ENCODE measurements around the gene LRRC52. TPM values are rescaled to one million over a fixed set of nuclear protein-coding genes. Genes with fewer than 3 reads are reported as not detected.

The LRRC52 gene, protein sequence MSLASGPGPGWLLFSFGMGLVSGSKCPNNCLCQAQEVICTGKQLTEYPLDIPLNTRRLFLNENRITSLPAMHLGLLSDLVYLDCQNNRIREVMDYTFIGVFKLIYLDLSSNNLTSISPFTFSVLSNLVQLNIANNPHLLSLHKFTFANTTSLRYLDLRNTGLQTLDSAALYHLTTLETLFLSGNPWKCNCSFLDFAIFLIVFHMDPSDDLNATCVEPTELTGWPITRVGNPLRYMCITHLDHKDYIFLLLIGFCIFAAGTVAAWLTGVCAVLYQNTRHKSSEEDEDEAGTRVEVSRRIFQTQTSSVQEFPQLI
- not detected for total RNA-seq

DNA sequence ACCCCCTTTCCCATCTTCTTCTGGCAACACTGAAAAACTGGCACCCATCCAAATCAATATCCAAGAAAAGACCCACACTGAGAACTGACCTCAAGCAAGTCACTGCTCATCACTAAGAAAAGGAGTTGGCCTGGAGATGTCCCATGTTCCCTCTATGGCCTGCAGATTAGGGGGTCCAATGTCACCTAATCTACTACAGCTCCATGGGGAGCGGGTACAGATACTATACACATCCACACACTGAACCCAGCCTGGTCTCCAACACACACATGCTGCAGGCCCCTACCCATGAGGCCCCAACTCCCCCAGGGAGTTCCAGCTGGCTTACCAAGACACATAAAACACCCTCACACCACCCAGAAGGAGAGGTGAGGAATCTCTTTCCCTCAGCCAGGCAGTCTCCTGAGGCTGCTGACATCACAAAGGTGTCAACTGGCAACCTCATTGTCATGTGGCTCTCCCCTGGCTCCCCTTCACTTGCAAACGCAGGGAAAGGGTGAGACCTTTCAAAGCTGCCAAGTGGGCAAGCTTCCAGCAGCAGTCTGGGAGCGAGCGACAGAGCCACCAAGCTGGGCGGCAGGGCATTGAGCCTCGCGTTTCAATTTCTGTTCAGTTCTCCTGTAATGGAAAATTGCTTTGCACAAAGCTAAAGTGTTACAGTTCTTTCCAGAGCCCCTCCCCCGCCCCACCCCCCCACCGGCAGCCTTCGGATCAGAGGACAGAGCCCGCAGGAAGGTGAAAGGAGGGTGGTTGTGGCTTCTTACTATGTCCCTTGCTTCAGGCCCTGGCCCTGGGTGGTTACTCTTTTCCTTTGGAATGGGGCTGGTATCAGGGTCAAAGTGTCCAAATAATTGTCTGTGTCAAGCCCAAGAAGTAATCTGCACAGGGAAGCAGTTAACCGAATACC lies at the start of gene LRRC52:
TSS of gene LRRC52 (plus strand) at position 469 of the 907 bp plus-strand sequence. CDS start at position 766, 297 bp downstream.
- H3K36me3 Mint-ChIP-seq = no peaks in the 10 kb centered on the region
- peaks cover 66% of the 10 kb centered on the region for H3K27me3 Mint-ChIP-seq
- H3K4me1 Mint-ChIP-seq = no peaks in the 10 kb centered on the region
- ATAC-seq (no peak), DNase-seq (no peak)
- no peaks in the 10 kb centered on the region for H3K9me3 Mint-ChIP-seq (ENCODE audit: low read depth)
- H3K27ac Mint-ChIP-seq = no peak within 1 kb of the TSS
- no peak within 1 kb of the TSS for H3K4me3 Mint-ChIP-seq
- CTCF ChIA-PET = interaction anchor here (1.2 kb wide), 1 partner anchor 145 kb away, joined by 4 read pairs; no protein-coding TSS in a partner anchor

DNA sequence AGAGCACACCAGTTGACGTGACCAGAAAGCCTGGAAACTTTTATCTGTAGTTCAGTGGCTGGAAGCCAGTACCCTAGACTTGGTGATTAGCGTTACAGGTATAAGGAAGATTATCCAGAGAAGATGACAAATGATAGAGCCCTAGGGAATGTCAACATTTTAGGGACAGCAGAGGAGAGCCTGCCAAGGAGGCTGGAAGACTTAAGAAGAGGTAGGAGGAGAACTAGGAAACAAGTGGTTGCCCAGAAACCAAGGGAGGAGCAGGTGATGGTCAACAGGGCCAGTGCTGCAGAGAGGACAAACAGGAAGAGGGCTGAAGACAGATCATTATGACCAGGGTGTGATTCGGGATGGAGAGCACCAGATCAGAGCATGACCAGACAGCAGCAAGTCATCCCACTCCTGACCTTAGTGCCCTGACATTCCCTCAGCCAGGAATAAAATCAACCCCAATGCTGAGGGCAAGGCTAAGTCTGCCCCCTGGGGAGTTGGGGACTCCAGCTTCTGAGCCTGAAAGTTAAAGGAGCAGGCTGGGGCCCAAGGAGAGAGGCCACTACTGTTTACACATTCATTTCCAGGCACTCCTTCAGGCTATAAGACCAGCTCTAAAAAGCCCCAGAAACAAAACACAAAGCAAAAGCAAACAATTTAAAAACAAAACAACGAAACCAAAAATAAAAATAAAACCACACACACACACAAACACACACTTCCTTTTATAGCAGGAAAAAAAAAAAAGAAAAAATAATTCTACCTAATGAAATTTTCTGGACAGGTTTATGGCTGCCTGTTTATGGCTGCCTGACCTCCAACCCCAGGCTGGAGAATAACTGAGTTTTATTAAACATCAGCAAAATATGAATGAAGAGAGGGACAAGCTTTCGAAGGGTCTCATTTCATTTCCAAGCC lies 48.6 kb upstream of the LRRC52 start:
- H3K36me3 Mint-ChIP-seq = no peaks in the 10 kb centered on the region
- CTCF ChIA-PET = no interaction called here

DNA sequence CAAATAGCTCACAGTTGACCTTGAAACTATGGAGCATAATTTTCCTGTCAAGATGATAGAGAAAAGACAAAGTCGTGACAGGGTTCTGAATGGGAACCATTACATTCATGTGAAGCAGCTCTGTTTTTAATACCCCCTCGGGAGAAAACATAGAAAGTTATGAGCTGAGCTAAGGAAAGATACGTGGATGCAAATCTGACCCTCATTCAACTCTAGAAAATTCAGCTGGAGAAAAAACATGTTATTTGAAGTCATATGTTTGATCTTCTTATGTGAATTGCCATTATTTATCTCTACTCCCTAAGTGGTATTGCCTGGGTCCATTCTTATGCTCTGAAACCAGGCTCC lies 48.0 kb upstream of the LRRC52 start:
- CTCF ChIA-PET = no interaction called here

More for the DNA sequence above, 48.6 kb upstream of the LRRC52 start:
- Mint-ChIP-seq H3K27ac (no peak overlapping the region), H3K4me1 (peaks cover 4% of the 10 kb centered on the region), H3K27me3 (peaks cover 39% of the 10 kb centered on the region), H3K9me3 (ENCODE audit: low read depth) (no peaks in the 10 kb centered on the region), H3K4me3 (no peak overlapping the region)
- ATAC-seq (no peak), DNase-seq (no peak)

DNA sequence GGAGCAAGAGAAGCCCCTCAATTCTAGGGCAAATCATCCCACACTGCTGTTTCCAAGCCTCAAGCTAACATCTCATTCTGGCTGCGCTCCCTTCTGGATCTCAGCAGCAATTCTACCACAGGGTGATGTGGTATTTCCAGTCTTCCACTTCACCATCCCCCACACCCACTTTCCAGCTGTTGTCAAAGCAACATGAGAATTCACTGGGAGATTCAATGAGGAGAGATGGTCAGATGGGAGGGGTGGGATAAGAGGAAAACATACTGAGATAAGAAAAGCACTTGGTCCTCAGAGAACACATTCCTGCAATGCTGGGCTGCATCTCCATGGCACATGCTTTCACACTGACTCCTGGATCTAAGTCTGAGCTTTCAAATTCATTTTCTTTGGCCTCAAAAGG lies 47.3 kb upstream of the LRRC52 start:
- H3K36me3 Mint-ChIP-seq = no peaks in the 10 kb centered on the region
- H3K27me3 Mint-ChIP-seq = peaks cover 38% of the 10 kb centered on the region
- H3K27ac Mint-ChIP-seq = no peak overlapping the region
- DNase-seq = no peak
- H3K9me3 Mint-ChIP-seq (ENCODE audit: low read depth) = no peaks in the 10 kb centered on the region
- no peak for ATAC-seq
- CTCF ChIA-PET = no interaction called here
- no peak overlapping the region for H3K4me3 Mint-ChIP-seq
- H3K4me1 Mint-ChIP-seq = peaks cover 4% of the 10 kb centered on the region

More for the DNA sequence above, 48.0 kb upstream of the LRRC52 start:
- Mint-ChIP-seq H3K9me3 (ENCODE audit: low read depth) (no peaks in the 10 kb centered on the region), H3K4me1 (peaks cover 4% of the 10 kb centered on the region), H3K36me3 (no peaks in the 10 kb centered on the region), H3K27me3 (peaks cover 40% of the 10 kb centered on the region), H3K27ac (no peak overlapping the region), H3K4me3 (no peak overlapping the region)
- no peak for DNase-seq
- no peak for ATAC-seq

DNA sequence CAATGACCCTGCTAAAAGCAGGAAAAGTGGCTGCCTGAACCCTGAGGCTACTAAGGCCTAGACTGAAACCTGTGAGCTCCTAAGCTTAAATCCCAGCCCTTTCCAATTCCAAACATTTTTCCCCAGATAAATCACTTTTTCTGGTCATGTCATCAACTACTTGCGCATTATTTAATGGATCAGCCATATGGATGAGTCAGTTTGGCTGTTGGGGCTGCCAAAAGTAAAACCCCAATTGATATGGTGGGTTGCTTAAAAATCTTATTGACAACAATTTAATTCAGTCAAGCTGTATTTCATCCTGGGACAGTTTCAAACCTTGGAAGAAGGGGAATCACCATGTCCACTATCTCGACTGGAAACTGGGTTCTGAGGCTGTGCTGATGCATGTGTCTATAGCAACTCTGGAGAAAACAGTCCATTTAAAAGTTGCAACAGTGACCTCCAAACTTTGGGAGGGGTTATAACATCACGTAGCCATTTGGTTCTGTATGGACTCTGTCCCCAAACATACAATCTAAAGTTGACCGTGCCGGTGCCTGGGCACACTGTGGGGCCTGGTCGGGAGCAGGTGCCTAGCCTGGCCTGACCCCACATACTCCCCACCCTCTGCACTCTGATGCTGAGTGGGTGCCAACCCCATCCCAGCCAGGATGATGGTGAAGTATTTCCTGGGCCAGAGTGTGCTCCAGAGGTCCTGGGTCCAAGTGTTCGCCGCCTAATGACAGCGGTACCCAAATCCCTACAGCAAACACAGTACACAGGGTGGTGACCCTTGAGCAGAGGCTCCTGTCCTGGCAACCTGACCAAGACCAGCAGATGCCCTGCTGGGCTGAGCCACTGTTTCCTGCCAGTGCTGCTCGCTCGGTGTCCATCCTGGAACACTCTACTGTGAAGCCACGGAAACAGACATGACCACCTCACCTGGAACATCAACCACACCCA lies 46.5 kb upstream of the LRRC52 start:
- no peak for ATAC-seq
- no peak for DNase-seq
- no peak overlapping the region for H3K4me3 Mint-ChIP-seq
- CTCF ChIA-PET = no interaction called here
- H3K36me3 Mint-ChIP-seq = no peaks in the 10 kb centered on the region
- H3K4me1 Mint-ChIP-seq = peaks cover 4% of the 10 kb centered on the region
- H3K9me3 Mint-ChIP-seq (ENCODE audit: low read depth) = no peaks in the 10 kb centered on the region
- peaks cover 40% of the 10 kb centered on the region for H3K27me3 Mint-ChIP-seq
- no peak overlapping the region for H3K27ac Mint-ChIP-seq

DNA sequence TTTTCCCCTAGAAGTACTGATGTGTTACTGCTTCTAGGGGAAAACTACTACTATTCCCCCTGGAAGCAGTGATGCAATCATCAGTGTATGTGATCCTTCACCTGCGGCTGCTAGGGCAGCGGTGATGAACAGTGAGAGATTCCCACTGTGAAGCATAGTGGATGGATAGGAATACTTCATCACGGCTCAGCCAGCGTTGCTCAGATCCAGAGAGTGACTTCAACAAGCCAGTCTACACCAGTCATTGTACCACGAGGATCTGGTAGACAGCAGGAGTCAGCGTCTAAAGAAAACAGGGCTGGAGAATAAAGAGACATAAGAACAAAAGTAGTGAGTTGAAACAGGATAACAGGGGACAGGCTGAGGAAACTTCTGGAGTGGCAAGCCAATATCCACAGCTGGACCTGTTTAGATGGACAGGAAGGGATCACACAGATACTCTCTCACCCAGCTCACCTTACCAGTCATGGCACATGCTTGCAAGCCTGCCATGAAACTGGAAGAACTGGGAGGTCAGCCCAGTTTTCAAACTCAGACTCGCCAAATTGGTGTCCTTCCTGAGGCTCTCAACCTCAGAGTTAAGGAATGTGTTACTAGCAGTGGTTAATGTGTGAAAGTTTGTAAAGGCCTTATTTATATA lies 42.4 kb upstream of the LRRC52 start:
- ATAC-seq (no peak), DNase-seq (no peak)
- CTCF ChIA-PET = no interaction called here
- Mint-ChIP-seq H3K27me3 (peaks cover 35% of the 10 kb centered on the region), H3K4me3 (no peak overlapping the region), H3K9me3 (ENCODE audit: low read depth) (no peaks in the 10 kb centered on the region), H3K4me1 (no peaks in the 10 kb centered on the region), H3K36me3 (no peaks in the 10 kb centered on the region), H3K27ac (no peak overlapping the region)

DNA sequence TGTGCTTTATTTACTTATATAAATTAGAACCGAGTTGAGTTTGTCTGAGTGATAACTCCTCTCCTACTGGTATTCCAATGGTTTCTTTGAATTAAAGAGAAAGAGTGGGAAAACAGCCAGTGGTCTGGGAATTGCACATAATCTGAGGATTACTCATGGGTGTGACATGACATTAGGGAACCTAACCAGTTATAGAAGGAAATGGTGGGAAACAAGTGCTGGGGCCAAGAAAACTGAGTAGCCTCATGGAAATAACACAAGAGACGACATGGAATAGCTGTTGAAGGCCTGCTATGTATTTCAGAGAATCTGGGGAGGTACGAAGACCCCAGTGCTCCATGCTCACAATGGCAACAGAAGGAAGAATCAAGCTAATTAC lies 41.8 kb upstream of the LRRC52 start:
- Mint-ChIP-seq H3K9me3 (ENCODE audit: low read depth) (no peaks in the 10 kb centered on the region), H3K4me3 (no peak overlapping the region), H3K36me3 (no peaks in the 10 kb centered on the region), H3K27me3 (peaks cover 36% of the 10 kb centered on the region), H3K27ac (no peak overlapping the region), H3K4me1 (no peaks in the 10 kb centered on the region)
- CTCF ChIA-PET = no interaction called here
- ATAC-seq (no peak), DNase-seq (no peak)

DNA sequence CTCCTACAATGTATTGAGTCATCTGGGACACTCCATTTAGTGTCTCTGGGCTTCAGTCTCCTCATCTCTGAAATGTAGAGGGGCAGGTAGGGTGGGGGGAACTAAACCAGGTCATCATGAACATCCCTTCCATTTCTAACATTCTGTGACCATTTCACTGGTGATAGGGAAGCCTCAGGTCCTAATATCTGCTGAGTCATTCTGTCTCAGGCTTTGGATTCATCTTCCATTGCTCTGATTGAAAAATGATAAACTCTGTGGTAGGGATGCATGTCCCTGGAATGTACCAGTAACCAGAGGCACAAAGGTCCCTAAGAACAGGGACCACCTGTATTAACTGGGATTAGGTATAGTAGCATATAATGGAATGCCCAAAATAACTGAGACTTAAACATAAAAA lies 36.2 kb upstream of the LRRC52 start:
- no peaks in the 10 kb centered on the region for H3K4me1 Mint-ChIP-seq
- CTCF ChIA-PET = no interaction called here
- DNase-seq (no peak), ATAC-seq (no peak)
- H3K36me3 Mint-ChIP-seq = no peaks in the 10 kb centered on the region
- H3K4me3 Mint-ChIP-seq = no peak overlapping the region
- no peaks in the 10 kb centered on the region for H3K9me3 Mint-ChIP-seq (ENCODE audit: low read depth)
- peaks cover 39% of the 10 kb centered on the region for H3K27me3 Mint-ChIP-seq
- H3K27ac Mint-ChIP-seq = no peak overlapping the region

DNA sequence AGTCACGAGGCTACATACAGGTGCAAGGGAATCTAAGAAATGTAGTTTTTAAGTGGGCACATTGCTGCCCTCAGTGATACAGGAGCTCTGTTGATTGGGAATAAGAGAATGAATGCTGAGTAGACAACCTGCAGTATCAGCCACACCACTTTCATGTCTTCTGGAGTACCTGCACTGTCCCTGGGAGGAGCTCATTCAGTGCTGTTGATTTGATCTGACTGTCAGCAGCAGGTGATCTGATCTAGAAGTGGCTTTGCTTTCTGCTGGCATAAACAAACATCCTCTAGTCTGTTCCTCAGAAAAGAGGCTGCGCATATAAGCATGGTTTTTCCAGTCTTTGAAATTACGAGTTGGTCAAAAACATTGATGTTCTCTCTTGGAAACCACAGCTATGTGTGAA lies 35.5 kb upstream of the LRRC52 start:
- Mint-ChIP-seq H3K36me3 (no peaks in the 10 kb centered on the region), H3K4me3 (no peak overlapping the region), H3K27ac (no peak overlapping the region), H3K4me1 (no peaks in the 10 kb centered on the region), H3K27me3 (peaks cover 36% of the 10 kb centered on the region), H3K9me3 (ENCODE audit: low read depth) (no peaks in the 10 kb centered on the region)
- no peak for ATAC-seq
- CTCF ChIA-PET = no interaction called here
- no peak for DNase-seq

DNA sequence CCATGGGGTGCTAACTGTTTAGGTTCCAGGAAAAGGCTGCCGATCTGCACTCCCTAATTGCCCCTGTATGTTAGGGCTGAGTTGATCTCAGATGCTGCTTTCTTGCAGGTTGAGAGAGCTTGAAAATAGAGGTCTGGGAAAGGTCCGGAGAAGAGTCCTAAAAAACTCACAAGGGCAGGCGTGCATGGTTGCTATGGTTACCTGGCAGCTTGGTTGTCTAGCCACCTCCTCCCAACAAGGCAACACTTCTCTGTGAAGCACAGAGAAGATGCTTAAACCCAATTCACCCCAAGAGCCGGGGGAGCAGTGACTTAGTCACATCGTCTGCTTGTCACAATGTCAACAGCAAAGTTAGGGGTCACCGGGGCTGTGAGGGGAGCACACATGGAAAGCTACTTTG lies 31.0 kb upstream of the LRRC52 start:
- H3K27me3 Mint-ChIP-seq = peaks cover 16% of the 10 kb centered on the region
- no peak overlapping the region for H3K4me3 Mint-ChIP-seq
- no peak for ATAC-seq
- no peaks in the 10 kb centered on the region for H3K4me1 Mint-ChIP-seq
- no peaks in the 10 kb centered on the region for H3K36me3 Mint-ChIP-seq
- H3K27ac Mint-ChIP-seq = no peak overlapping the region
- DNase-seq = no peak
- H3K9me3 Mint-ChIP-seq (ENCODE audit: low read depth) = no peaks in the 10 kb centered on the region
- CTCF ChIA-PET = no interaction called here

DNA sequence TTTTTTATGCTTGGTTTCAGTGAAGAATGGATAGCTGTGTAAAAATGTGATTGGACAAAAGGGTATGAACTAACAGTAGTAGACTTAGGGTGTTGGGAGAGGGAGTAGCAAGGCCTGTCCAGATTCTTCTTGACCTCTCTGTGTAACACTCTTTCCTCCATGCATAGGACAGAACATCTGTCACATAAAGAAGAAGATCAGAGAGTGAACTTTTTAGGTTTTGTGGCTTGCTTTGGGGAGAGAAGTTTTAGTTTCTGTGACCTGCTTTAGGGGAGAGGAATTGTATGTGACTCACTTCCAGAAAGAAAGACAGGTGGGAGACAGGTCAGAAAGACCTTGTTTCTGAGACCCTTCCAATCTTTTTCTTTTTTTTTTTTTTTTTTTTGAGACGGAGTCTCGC lies 27.3 kb upstream of the LRRC52 start:
- Mint-ChIP-seq H3K4me3 (no peak overlapping the region), H3K27ac (no peak overlapping the region), H3K27me3 (peaks cover 17% of the 10 kb centered on the region), H3K4me1 (no peaks in the 10 kb centered on the region), H3K36me3 (no peaks in the 10 kb centered on the region), H3K9me3 (ENCODE audit: low read depth) (no peaks in the 10 kb centered on the region)
- CTCF ChIA-PET = interaction anchor here (0.7 kb wide), 1 partner anchor 14 kb away, joined by 3 read pairs; no protein-coding TSS in a partner anchor
- no peak for DNase-seq
- ATAC-seq = no peak

DNA sequence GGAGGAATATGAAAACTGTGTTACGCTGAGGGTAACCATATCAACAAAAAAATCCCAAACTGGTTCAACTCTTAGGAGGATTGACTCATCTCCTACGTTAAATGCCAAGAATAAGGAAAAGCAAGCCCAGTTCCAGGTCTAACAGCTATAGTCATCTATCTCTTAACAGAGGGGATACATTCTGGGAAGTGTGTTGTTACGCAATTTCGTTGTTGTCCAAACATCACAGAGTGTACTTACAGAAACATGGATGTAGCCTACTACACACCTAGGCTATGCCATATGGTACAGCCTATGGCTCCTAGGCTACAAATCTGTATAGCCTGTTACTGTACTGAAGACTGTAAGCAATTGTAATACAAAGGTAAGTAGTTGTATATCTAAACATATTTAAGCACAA lies 23.2 kb upstream of the LRRC52 start:
- no peak overlapping the region for H3K27ac Mint-ChIP-seq
- ATAC-seq = no peak

More for the DNA sequence above, 23.2 kb upstream of the LRRC52 start:
- Mint-ChIP-seq H3K9me3 (ENCODE audit: low read depth) (no peaks in the 10 kb centered on the region), H3K36me3 (no peaks in the 10 kb centered on the region), H3K4me3 (no peak overlapping the region), H3K27me3 (peaks cover 38% of the 10 kb centered on the region), H3K4me1 (no peaks in the 10 kb centered on the region)
- CTCF ChIA-PET = no interaction called here
- no peak for DNase-seq
